WERI-Rb-1 (cell line): ENCODE results near the gene RNF151.

ENCODE experiments used
- DNase-seq: peaks from one replicate; pipeline ENCODE4 v3.0.0-alpha.2; 2020
- H3K27ac ChIP-seq: fragments of 250-450 bp; sonication (Bioruptor Pico); 2 replicates; pipeline ENCODE4 v1.5.1; 2020; ENCODE audit warnings: mild to moderate bottlenecking, moderate library complexity
- H3K27me3 ChIP-seq: fragments of 250-450 bp; sonication (Bioruptor Pico); 2 replicates; pipeline ENCODE4 v1.5.1; 2021; ENCODE audit warnings: mild to moderate bottlenecking, low read depth, moderate library complexity; ENCODE audit not compliant: insufficient read depth, severe bottlenecking
- H3K36me3 ChIP-seq: fragments of 250-450 bp; sonication (Bioruptor Pico); 2 replicates; pipeline ENCODE4 v1.5.1; 2020; ENCODE audit warnings: mild to moderate bottlenecking, moderate library complexity
- H3K4me3 ChIP-seq: 2 replicates; pipeline ENCODE4 v1.5.1; 2011; ENCODE audit warnings: low read depth, mild to moderate bottlenecking, control low read depth, low read length
- H3K9me3 ChIP-seq: fragments of 250-450 bp; sonication (Bioruptor Pico); 2 replicates; pipeline ENCODE4 v1.5.1; 2021; ENCODE audit warnings: mild to moderate bottlenecking, moderate library complexity; ENCODE audit not compliant: severe bottlenecking
- CTCF ChIP-seq: IDR thresholded peaks from 2 replicates; pipeline ENCODE4 v1.5.1; 2011; ENCODE audit warnings: low read depth, mild to moderate bottlenecking, control low read depth, inconsistent platforms, low read length

Gene RNF151

GRCh38 chr16:1991135-1991551 lies 24.5 kb downstream of the RNF151 start:
- H3K4me3 ChIP-seq: no peak overlapping the region
- no peaks in the 10 kb centered on the region for H3K27me3 ChIP-seq
- DNase-seq: no peak
- no peak for TF ChIP-seq CTCF
- no peaks in the 10 kb centered on the region for H3K9me3 ChIP-seq
- H3K27ac ChIP-seq: no peak overlapping the region
- peaks cover 15% of the 10 kb centered on the region for H3K36me3 ChIP-seq

DNA sequence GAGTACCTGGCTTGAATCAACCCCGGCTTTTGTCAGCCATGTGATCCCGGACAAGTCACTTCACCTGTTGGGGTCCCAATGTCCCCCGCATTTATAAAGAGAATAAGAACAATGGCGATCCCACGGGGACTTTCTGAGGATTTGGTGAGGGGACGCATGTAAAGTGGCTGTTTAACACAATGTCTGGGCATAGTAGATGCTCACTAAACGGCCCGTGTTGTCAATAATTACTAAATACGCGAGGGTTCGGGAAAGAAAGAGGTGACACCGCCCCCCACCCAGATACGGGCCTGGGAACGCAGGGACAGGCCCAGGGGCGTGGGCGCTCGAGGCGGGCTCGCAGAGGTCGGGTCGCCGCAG lies 24.9 kb downstream of the RNF151 start:
- H3K9me3 ChIP-seq: no peaks in the 10 kb centered on the region
- TF ChIP-seq CTCF: no peak
- H3K27me3 ChIP-seq: no peaks in the 10 kb centered on the region
- peaks cover 15% of the 10 kb centered on the region for H3K36me3 ChIP-seq
- no peak for DNase-seq
- H3K27ac ChIP-seq: no peak overlapping the region
- no peak overlapping the region for H3K4me3 ChIP-seq

- TF ChIP-seq CTCF: no peak
- H3K27me3 ChIP-seq: no peaks in the 10 kb centered on the region
- peaks cover 15% of the 10 kb centered on the region for H3K36me3 ChIP-seq
- no peak for DNase-seq
- H3K9me3 ChIP-seq: no peaks in the 10 kb centered on the region
- H3K4me3 ChIP-seq: no peak overlapping the region
- no peak overlapping the region for H3K27ac ChIP-seq
These were observed 25.5 kb downstream of the RNF151 start for GRCh38 chr16:1991948-1992703.

- no peak overlapping the region for H3K27ac ChIP-seq
- DNase-seq: no peak
- peaks cover 18% of the 10 kb centered on the region for H3K36me3 ChIP-seq
- H3K4me3 ChIP-seq: no peak overlapping the region
- H3K9me3 ChIP-seq: no peaks in the 10 kb centered on the region
- H3K27me3 ChIP-seq: no peaks in the 10 kb centered on the region
- TF ChIP-seq CTCF: no peak
These were observed 26.2 kb downstream of the RNF151 start for GRCh38 chr16:1992704-1993317.

DNA sequence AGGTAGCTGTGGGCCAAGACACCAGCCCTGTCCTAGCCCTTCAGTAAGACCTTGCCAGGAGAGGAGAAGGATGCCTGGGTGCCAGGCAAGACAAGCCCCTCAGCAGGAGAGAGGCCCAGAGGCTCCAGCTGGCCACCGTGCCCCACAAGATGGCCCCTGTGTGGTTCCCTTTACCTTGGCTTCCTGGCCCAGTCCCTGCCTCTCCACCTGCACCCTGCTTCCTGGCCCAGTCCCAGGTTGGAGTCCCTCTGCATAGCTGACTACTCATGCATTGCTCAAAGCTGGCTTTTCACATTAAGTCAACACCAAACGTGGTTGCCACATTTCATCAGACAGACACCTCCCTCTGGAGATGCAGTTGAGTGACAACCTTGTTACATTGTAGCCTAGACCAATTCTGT lies 27.1 kb downstream of the RNF151 start:
- no peaks in the 10 kb centered on the region for H3K9me3 ChIP-seq
- no peak for TF ChIP-seq CTCF
- no peak for DNase-seq
- peaks cover 24% of the 10 kb centered on the region for H3K36me3 ChIP-seq
- no peak overlapping the region for H3K4me3 ChIP-seq
- no peaks in the 10 kb centered on the region for H3K27me3 ChIP-seq
- H3K27ac ChIP-seq: no peak overlapping the region
